GM12878 (cell line): ENCODE measurements around the gene FKBP4.

Experiments used
- ATF2 ChIP-seq: IDR thresholded peaks from 2 replicates; pipeline ENCODE4 v1.6.1; 2012; ENCODE audit warnings: low read length, inconsistent platforms
- CTCF ChIP-seq, 3 experiments: IDR thresholded peaks in 2 of 3; conservative IDR thresholded peaks in 1 of 3; 2 replicates each; pipeline ENCODE4 v1.5.1; 2011; ENCODE audit warnings: low read depth in 3 of 3, low read length in 3 of 3, mild to moderate bottlenecking in 3 of 3, control low read depth in 2 of 3, moderate library complexity in 2 of 3, inconsistent platforms in 1 of 3, mixed read lengths in 1 of 3; ENCODE audit not compliant: control insufficient read depth in 2 of 3, insufficient read depth in 1 of 3; ENCODE audit errors: extremely low read depth in 1 of 3
- LARP7 ChIP-seq: fragments of 450-650 bp; IDR thresholded peaks from 2 replicates; pipeline ENCODE4 v1.6.1; 2017; ENCODE audit warnings: mild to moderate bottlenecking
- RAD21 ChIP-seq: IDR thresholded peaks from 2 replicates; pipeline ENCODE4 v1.6.1; 2011; ENCODE audit warnings: mild to moderate bottlenecking, low read depth, low read length, moderate library complexity; ENCODE audit not compliant: insufficient read depth
- RAD51 ChIP-seq: fragments of 450-650 bp; IDR thresholded peaks from 2 replicates; pipeline ENCODE4 v1.6.1; 2016; ENCODE audit warnings: moderate library complexity, mild to moderate bottlenecking, inconsistent platforms
- TCF3 ChIP-seq: IDR thresholded peaks from 2 replicates; pipeline ENCODE4 v1.6.1; 2012; ENCODE audit warnings: low read depth, mild to moderate bottlenecking, low read length, borderline replicate concordance; ENCODE audit not compliant: insufficient read depth
- TF ChIP-seq, protein P1 (sequence below): fragments of 450-650 bp; IDR thresholded peaks from 2 replicates; pipeline ENCODE4 v1.6.1; 2018; ENCODE audit warnings: borderline replicate concordance, mild to moderate bottlenecking; ENCODE audit not compliant: partially characterized antibody
- TF ChIP-seq, protein P2 (sequence below): IDR thresholded peaks from 2 replicates; pipeline ENCODE4 v1.6.1; 2011; ENCODE audit warnings: mild to moderate bottlenecking, low read depth, low read length, moderate library complexity; ENCODE audit not compliant: insufficient replicate concordance

DNA sequence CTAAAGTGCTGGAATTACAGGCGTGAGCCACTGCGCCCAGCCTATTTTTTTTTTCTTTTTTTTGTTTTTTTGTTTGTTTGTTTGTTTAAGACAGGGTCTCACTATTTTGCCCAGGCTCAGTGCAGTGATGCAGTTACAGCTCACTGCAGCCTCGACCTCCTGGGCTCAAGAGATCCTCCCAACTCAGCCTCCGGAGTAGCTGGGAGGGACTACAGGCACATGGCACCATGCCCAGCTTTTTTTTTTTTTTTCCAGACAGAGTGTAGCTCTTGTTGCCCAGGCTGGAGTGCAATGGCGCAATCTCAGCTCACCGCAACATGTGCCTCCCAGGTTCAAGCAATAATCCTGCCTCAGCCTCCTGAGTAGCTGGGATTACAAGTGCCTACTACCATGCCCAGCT lies 11.9 kb downstream of the FKBP4 start:
- TF ChIP-seq CTCF (IDR thresholded peaks at IDR 0.05 in 2 of 3, conservative IDR thresholded peaks at IDR 0.05 in 1 of 3; ENCODE audit: control insufficient read depth in 2 of 3, extremely low read depth in 1 of 3, insufficient read depth in 1 of 3, low read depth in 3 of 3, low read length in 3 of 3) (no peak), RAD21 (no peak), TCF3 (no peak), LARP7 (no peak), RAD51 (no peak), ATF2 (no peak)
- TF ChIP-seq, protein P1, sequence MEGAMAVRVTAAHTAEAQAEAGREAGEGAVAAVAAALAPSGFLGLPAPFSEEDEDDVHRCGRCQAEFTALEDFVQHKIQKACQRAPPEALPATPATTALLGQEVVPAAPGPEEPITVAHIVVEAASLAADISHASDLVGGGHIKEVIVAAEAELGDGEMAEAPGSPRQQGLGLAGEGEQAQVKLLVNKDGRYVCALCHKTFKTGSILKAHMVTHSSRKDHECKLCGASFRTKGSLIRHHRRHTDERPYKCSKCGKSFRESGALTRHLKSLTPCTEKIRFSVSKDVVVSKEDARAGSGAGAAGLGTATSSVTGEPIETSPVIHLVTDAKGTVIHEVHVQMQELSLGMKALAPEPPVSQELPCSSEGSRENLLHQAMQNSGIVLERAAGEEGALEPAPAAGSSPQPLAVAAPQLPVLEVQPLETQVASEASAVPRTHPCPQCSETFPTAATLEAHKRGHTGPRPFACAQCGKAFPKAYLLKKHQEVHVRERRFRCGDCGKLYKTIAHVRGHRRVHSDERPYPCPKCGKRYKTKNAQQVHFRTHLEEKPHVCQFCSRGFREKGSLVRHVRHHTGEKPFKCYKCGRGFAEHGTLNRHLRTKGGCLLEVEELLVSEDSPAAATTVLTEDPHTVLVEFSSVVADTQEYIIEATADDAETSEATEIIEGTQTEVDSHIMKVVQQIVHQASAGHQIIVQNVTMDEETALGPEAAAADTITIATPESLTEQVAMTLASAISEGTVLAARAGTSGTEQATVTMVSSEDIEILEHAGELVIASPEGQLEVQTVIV = no peak
- TF ChIP-seq, protein P2, sequence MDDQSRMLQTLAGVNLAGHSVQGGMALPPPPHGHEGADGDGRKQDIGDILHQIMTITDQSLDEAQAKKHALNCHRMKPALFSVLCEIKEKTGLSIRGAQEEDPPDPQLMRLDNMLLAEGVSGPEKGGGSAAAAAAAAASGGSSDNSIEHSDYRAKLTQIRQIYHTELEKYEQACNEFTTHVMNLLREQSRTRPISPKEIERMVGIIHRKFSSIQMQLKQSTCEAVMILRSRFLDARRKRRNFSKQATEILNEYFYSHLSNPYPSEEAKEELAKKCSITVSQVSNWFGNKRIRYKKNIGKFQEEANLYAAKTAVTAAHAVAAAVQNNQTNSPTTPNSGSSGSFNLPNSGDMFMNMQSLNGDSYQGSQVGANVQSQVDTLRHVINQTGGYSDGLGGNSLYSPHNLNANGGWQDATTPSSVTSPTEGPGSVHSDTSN = no peak
